Vagina (tissue), 2 donors: ENCODE results near the gene NFATC4.

Experiments used
- POLR2A ChIP-seq, 2 donors: fragments of 450-650 bp; IDR thresholded peaks; one replicate each; pipeline ENCODE4 v1.6.1; 2017; ENCODE audit warnings: antibody characterized with exemption in 2 of 2, mild to moderate bottlenecking in 2 of 2, moderate library complexity in 2 of 2
- POLR2AphosphoS5 ChIP-seq, 2 donors: sonication (generic); formaldehyde crosslinking; IDR thresholded peaks; one replicate each; pipeline ENCODE4 v1.9.0; 2017; ENCODE audit warnings: antibody characterized with exemption in 2 of 2, mild to moderate bottlenecking in 2 of 2, low read depth in 1 of 2; ENCODE audit not compliant: insufficient read depth in 1 of 2
- TF ChIP-seq, protein P1 (sequence below), 3 experiments: fragments of 450-650 bp in 2 of 3; fragments of 200-600 bp in 1 of 3; sonication (generic) in 1 of 3; IDR thresholded peaks; one replicate each; pipeline ENCODE4 v1.5.1; 2017 to 2019; ENCODE audit warnings: antibody characterized with exemption in 3 of 3, mild to moderate bottlenecking in 2 of 3, moderate library complexity in 2 of 3

DNA sequence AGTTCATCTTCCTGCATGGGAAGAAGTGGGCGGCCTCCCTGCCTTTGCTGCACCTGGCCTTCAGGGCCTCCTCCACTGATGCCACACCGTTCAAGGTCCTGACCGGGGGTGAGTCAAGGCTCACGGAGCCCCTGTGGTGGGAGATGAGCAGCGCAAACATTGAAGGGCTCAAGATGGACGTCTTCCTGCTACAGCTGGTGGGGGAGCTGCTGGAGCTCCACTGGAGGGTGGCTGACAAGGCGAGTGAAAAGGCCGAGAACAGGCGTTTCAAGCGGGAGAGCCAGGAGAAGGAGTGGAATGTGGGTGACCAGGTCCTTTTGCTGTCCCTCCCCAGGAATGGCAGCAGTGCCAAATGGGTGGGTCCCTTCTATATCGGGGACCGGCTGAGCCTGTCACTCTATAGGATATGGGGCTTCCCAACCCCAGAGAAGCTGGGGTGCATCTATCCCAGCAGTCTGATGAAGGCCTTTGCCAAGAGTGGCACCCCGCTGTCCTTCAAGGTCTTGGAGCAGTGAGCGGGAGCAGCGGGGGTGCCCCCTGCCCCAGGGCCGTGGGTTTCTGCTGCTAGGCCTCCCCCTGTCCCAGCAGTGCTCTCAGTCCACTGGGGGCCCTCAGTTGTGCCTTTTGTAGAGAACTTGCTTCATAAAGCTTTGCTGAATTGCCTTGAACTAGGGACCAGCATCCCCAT, 49.1 kb downstream of the NFATC4 start:
- TF ChIP-seq POLR2A (IDR thresholded peaks at IDR 0.05) (no peak), POLR2AphosphoS5 (IDR thresholded peaks at IDR 0.05; ENCODE audit: insufficient read depth in 1 of 2, low read depth in 1 of 2) (no peak)
- TF ChIP-seq, protein P1, sequence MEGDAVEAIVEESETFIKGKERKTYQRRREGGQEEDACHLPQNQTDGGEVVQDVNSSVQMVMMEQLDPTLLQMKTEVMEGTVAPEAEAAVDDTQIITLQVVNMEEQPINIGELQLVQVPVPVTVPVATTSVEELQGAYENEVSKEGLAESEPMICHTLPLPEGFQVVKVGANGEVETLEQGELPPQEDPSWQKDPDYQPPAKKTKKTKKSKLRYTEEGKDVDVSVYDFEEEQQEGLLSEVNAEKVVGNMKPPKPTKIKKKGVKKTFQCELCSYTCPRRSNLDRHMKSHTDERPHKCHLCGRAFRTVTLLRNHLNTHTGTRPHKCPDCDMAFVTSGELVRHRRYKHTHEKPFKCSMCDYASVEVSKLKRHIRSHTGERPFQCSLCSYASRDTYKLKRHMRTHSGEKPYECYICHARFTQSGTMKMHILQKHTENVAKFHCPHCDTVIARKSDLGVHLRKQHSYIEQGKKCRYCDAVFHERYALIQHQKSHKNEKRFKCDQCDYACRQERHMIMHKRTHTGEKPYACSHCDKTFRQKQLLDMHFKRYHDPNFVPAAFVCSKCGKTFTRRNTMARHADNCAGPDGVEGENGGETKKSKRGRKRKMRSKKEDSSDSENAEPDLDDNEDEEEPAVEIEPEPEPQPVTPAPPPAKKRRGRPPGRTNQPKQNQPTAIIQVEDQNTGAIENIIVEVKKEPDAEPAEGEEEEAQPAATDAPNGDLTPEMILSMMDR (IDR thresholded peaks at IDR 0.05), result no peak
